Prostate gland (tissue), 2 donors: ENCODE results near the gene TAPBPL. TPM values are rescaled to one million over a fixed set of nuclear protein-coding genes. Genes with fewer than 3 reads are reported as not detected.

ENCODE experiments used
- DNase-seq: peaks from one replicate; pipeline ENCODE4 v3.0.0-alpha.2; 2019; ENCODE audit warnings: low spot score
- H3K27ac ChIP-seq, 2 donors: fragments of 200-600 bp; sonication (generic); 2 replicates each; pipeline ENCODE4 v1.5.1; 2017 to 2019
- H3K27me3 ChIP-seq: fragments of 200-600 bp; sonication (generic); replicated peaks from 2 replicates; pipeline ENCODE4 v1.5.1; 2019; ENCODE audit not compliant: insufficient read depth
- H3K36me3 ChIP-seq, 2 donors: fragments of 200-600 bp; sonication (generic); 1 replicate in 1 of 2; 2 replicates in 1 of 2; pipeline versions ENCODE4 v1.5.1 to v1.8.1; 2017 to 2019
- H3K4me1 ChIP-seq: fragments of 200-600 bp; sonication (generic); replicated peaks from 2 replicates; pipeline ENCODE4 v1.5.1; 2019
- H3K4me3 ChIP-seq, 2 donors: fragments of 200-600 bp; sonication (generic); 2 replicates each; pipeline ENCODE4 v1.5.1; 2017 to 2019
- H3K9me3 ChIP-seq: fragments of 200-600 bp; sonication (generic); 2 replicates; pipeline ENCODE4 v1.5.1; 2017
- CTCF ChIP-seq, 4 experiments: fragments of 200-600 bp in 2 of 4; fragments of 450-650 bp in 2 of 4; sonication (generic) in 2 of 4; IDR thresholded peaks; 1 replicate in 3 of 4; 2 replicates in 1 of 4; pipeline ENCODE4 v1.5.1; 2016 to 2019; ENCODE audit warnings: antibody characterized with exemption in 4 of 4, mild to moderate bottlenecking in 2 of 4, moderate library complexity in 2 of 4
- POLR2A ChIP-seq: fragments of 450-650 bp; IDR thresholded peaks from one replicate; pipeline ENCODE4 v1.6.1; 2016; ENCODE audit warnings: antibody characterized with exemption, mild to moderate bottlenecking
- POLR2AphosphoS5 ChIP-seq: sonication (generic); formaldehyde crosslinking; IDR thresholded peaks from one replicate; pipeline ENCODE4 v1.6.1; 2017; ENCODE audit warnings: antibody characterized with exemption
- WGBS: methylation state at CpG from one replicate; pipeline ENCODE4 v1.1.5; 2018; 5-methylcytosine and 5-hydroxymethylcytosine counted together
- intact Hi-C: fragments of 100-400 bp; cut with DNase I; formaldehyde crosslinking; loops from one replicate; pipeline ENCODE4 v1.14.2; 2022
- total RNA-seq, 2 donors: library from RNA; depleted of rRNA; stranded (reverse); fragments of >200 nt; gene quantifications; one replicate each; pipeline ENCODE4 v1.1.0, GENCODE V29; 2016

The TAPBPL gene
- total RNA-seq, 2 donors from 2014 or later: 31.6 to 39.9 TPM

GRCh38 chr12:6430124-6430989, 21.5 kb upstream of the TAPBPL start:
- peak; percentile 16 for TF ChIP-seq POLR2A
- peak in 1 of 4 experiments; percentile 17 for TF ChIP-seq CTCF (IDR thresholded peaks at IDR 0.05)
- no peak for TF ChIP-seq POLR2AphosphoS5
- intact Hi-C loops: no loop called here
- no peaks in the 10 kb centered on the region for H3K27me3 ChIP-seq
- peak overlapping the region; percentile 15 to 53 for H3K27ac ChIP-seq
- peak; percentile 73 for DNase-seq
- WGBS: 20% methylated on average over 19 of the region's 19 CpGs
- no peaks in the 10 kb centered on the region for H3K9me3 ChIP-seq
- H3K4me1 ChIP-seq: no peaks in the 10 kb centered on the region
- peak overlapping the region in 1 of 2 donors; percentile 18 for H3K4me3 ChIP-seq
- H3K36me3 ChIP-seq: no peaks in the 10 kb centered on the region

GRCh38 chr12:6432991-6433390, 18.9 kb upstream of the TAPBPL start:
- no peak overlapping the region for H3K27ac ChIP-seq
- H3K36me3 ChIP-seq: no peaks in the 10 kb centered on the region
- WGBS: 90% methylated on average over 5 of the region's 5 CpGs
- H3K27me3 ChIP-seq: no peaks in the 10 kb centered on the region
- intact Hi-C loops: no loop called here
- no peak for TF ChIP-seq CTCF (IDR thresholded peaks at IDR 0.05)
- TF ChIP-seq POLR2AphosphoS5: no peak
- TF ChIP-seq POLR2A: no peak
- H3K9me3 ChIP-seq: no peaks in the 10 kb centered on the region
- DNase-seq: no peak
- H3K4me1 ChIP-seq: no peaks in the 10 kb centered on the region
- H3K4me3 ChIP-seq: no peak overlapping the region

GRCh38 chr12:6434205-6435140, 17.4 kb upstream of the TAPBPL start:
- Histone ChIP-seq H3K27me3 (no peaks in the 10 kb centered on the region), H3K9me3 (no peaks in the 10 kb centered on the region), H3K36me3 (no peaks in the 10 kb centered on the region), H3K4me3 (no peak overlapping the region), H3K4me1 (no peaks in the 10 kb centered on the region), H3K27ac (no peak overlapping the region)
- intact Hi-C loops: no loop called here
- TF ChIP-seq CTCF (IDR thresholded peaks at IDR 0.05) (no peak), POLR2AphosphoS5 (no peak), POLR2A (no peak)
- 80% methylated on average over 17 of the region's 17 CpGs for WGBS
- DNase-seq: no peak

- Histone ChIP-seq H3K4me1 (no peaks in the 10 kb centered on the region), H3K27me3 (no peaks in the 10 kb centered on the region), H3K27ac (no peak overlapping the region), H3K9me3 (no peaks in the 10 kb centered on the region), H3K36me3 (no peaks in the 10 kb centered on the region), H3K4me3 (no peak overlapping the region)
- 84% methylated on average over 13 of the region's 13 CpGs for WGBS
- intact Hi-C loops: no loop called here
- no peak for DNase-seq
- TF ChIP-seq POLR2A (no peak), CTCF (IDR thresholded peaks at IDR 0.05) (no peak), POLR2AphosphoS5 (no peak)
These were observed 15.7 kb upstream of the TAPBPL start for GRCh38 chr12:6435961-6436715.
